K562 (cell line): ENCODE results near the gene SLC25A21. TPM values are rescaled to one million over a fixed set of nuclear protein-coding genes. Genes with fewer than 3 reads are reported as not detected.

Experiments
- SMAD2 ChIP-seq: fragments of 150-350 bp; IDR thresholded peaks from 2 replicates; pipeline ENCODE4 v1.6.1; 2014; ENCODE audit warnings: low read depth, mild to moderate bottlenecking, low read length
- SMC3 ChIP-seq: conservative IDR thresholded peaks from 2 replicates; pipeline ENCODE4 v1.6.1; 2011; ENCODE audit warnings: low read depth, low read length, improper control_type of control experiment; ENCODE audit not compliant: insufficient read depth
- polyA plus RNA-seq, 8 experiments: library from polyadenylated mRNA; depleted of rRNA in 4 of 8; stranded (reverse) in 5 of 8; unstranded in 3 of 8; fragments of >200 nt; fragmentation: Nextera tagmentation in 2 of 8; fragmentation: Illumina TruSeq in 1 of 8; extraction: Ambion mirVana in 2 of 8; extraction: Trizol in 1 of 8; gene quantifications; 2 replicates each; pipeline versions ENCODE4 v1.2.1 to v1.2.3, GENCODE V29; 2011 to 2014; ENCODE audit warnings: inconsistent platforms in 1 of 8, missing spikeins in 1 of 8
- total RNA-seq, 7 experiments: library from RNA; depleted of rRNA in 6 of 7; stranded (reverse); fragments of >200 nt in 6 of 7; fragmentation: Illumina TruSeq in 2 of 7; extraction: Trizol in 2 of 7; gene quantifications; 2 replicates each; pipeline versions ENCODE4 v1.2.1 to v1.2.3, GENCODE V29; 2011 to 2021; ENCODE audit warnings: low replicate concordance in 1 of 7
- TF ChIP-seq, protein P1 (sequence below): fragments of 250-450 bp; sonication (Bioruptor Pico); IDR thresholded peaks from 2 replicates; pipeline ENCODE4 v1.5.0; 2020; ENCODE audit warnings: mild to moderate bottlenecking, borderline replicate concordance
- TF ChIP-seq, protein P2 (sequence below): sonication (generic); formaldehyde crosslinking; IDR thresholded peaks from 2 replicates; pipeline ENCODE4 v1.8.1; 2023; ENCODE audit warnings: missing genetic modification reagents, mild to moderate bottlenecking, borderline replicate concordance

Gene SLC25A21
- total and polyA plus RNA-seq, 9 of the 15 experiments (the other 6 are each of a cell fraction or from before 2014, with no cell fraction given), result 15.2 to 46.7 (median 28.7) TPM

DNA sequence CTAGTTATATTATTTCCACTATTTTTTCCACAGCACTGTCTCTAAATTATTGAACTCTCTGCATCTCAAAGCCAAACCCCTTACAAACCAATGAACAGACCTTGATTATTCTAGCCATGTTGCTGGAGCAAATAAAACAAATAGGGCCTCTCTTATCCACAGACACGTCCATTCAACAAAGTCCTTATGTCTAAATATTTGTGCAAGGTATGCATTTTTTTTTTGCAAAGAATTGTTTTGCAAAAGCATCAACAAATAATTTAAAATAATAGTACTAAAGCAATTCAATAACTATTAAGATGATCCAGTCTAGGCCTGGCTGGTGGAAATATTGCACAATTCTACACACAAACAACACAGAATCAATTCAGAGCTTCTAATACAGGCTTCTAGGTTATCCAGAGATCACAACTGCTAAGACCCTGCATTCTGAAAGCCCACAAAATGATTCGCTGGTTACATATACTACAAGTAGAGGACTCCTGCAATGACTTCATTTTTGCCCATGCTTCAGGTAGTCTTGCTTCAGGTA lies 221.0 kb downstream of the SLC25A21 start (continued):
- TF ChIP-seq, protein P1, sequence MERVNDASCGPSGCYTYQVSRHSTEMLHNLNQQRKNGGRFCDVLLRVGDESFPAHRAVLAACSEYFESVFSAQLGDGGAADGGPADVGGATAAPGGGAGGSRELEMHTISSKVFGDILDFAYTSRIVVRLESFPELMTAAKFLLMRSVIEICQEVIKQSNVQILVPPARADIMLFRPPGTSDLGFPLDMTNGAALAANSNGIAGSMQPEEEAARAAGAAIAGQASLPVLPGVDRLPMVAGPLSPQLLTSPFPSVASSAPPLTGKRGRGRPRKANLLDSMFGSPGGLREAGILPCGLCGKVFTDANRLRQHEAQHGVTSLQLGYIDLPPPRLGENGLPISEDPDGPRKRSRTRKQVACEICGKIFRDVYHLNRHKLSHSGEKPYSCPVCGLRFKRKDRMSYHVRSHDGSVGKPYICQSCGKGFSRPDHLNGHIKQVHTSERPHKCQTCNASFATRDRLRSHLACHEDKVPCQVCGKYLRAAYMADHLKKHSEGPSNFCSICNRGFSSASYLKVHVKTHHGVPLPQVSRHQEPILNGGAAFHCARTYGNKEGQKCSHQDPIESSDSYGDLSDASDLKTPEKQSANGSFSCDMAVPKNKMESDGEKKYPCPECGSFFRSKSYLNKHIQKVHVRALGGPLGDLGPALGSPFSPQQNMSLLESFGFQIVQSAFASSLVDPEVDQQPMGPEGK (CRISPR knock-in tag), result no peak
- TF ChIP-seq, protein P2, sequence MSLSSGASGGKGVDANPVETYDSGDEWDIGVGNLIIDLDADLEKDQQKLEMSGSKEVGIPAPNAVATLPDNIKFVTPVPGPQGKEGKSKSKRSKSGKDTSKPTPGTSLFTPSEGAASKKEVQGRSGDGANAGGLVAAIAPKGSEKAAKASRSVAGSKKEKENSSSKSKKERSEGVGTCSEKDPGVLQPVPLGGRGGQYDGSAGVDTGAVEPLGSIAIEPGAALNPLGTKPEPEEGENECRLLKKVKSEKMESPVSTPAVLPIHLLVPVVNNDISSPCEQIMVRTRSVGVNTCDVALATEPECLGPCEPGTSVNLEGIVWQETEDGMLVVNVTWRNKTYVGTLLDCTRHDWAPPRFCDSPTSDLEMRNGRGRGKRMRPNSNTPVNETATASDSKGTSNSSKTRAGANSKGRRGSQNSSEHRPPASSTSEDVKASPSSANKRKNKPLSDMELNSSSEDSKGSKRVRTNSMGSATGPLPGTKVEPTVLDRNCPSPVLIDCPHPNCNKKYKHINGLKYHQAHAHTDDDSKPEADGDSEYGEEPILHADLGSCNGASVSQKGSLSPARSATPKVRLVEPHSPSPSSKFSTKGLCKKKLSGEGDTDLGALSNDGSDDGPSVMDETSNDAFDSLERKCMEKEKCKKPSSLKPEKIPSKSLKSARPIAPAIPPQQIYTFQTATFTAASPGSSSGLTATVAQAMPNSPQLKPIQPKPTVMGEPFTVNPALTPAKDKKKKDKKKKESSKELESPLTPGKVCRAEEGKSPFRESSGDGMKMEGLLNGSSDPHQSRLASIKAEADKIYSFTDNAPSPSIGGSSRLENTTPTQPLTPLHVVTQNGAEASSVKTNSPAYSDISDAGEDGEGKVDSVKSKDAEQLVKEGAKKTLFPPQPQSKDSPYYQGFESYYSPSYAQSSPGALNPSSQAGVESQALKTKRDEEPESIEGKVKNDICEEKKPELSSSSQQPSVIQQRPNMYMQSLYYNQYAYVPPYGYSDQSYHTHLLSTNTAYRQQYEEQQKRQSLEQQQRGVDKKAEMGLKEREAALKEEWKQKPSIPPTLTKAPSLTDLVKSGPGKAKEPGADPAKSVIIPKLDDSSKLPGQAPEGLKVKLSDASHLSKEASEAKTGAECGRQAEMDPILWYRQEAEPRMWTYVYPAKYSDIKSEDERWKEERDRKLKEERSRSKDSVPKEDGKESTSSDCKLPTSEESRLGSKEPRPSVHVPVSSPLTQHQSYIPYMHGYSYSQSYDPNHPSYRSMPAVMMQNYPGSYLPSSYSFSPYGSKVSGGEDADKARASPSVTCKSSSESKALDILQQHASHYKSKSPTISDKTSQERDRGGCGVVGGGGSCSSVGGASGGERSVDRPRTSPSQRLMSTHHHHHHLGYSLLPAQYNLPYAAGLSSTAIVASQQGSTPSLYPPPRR, result no peak
- TF ChIP-seq SMAD2, result no peak
- no peak for TF ChIP-seq SMC3
